ENCODE data around the gene CCNB2.

DNA sequence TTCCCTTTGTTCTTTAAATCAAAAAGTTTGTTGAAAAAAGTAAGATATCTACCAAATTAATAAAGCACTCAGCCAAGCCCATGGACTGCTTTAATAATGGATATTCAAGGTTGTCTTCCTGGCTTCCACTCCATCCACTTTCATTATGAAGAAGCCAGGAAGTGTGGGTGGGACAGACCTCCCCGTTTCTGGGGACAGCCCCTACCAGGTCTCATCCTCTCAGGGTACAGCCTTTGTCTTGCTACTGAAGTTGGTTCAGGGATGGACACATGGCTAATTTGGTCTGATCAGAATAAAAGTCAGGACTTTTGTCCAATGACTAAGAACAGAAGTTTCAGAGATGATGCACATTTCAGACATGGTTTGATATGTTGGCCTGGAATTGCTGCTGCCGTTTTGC lies 32.6 kb downstream of the CCNB2 start:
- TF ChIP-seq, protein P1, sequence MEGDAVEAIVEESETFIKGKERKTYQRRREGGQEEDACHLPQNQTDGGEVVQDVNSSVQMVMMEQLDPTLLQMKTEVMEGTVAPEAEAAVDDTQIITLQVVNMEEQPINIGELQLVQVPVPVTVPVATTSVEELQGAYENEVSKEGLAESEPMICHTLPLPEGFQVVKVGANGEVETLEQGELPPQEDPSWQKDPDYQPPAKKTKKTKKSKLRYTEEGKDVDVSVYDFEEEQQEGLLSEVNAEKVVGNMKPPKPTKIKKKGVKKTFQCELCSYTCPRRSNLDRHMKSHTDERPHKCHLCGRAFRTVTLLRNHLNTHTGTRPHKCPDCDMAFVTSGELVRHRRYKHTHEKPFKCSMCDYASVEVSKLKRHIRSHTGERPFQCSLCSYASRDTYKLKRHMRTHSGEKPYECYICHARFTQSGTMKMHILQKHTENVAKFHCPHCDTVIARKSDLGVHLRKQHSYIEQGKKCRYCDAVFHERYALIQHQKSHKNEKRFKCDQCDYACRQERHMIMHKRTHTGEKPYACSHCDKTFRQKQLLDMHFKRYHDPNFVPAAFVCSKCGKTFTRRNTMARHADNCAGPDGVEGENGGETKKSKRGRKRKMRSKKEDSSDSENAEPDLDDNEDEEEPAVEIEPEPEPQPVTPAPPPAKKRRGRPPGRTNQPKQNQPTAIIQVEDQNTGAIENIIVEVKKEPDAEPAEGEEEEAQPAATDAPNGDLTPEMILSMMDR (IDR thresholded peaks at IDR 0.05), result no peak
- no peak for TF ChIP-seq POLR2AphosphoS5 (IDR thresholded peaks at IDR 0.05)
- no peak for TF ChIP-seq POLR2A (IDR thresholded peaks at IDR 0.05)
